GM19438 (cell line): ENCODE measurements around the gene ZNF446.
"Not testable (repeated sequence)": the region's sequence is repeated elsewhere in the genome, so short reads cannot be mapped to it uniquely, and the experiment has no call there.

Source experiments
- ATAC-seq: cut with Tn5 transposase; IDR thresholded peaks from one replicate; pipeline ENCODE4 v1.9.1; 2021; ENCODE audit warnings: low read depth; ENCODE audit not compliant: unreplicated experiment

Gene ZNF446

DNA sequence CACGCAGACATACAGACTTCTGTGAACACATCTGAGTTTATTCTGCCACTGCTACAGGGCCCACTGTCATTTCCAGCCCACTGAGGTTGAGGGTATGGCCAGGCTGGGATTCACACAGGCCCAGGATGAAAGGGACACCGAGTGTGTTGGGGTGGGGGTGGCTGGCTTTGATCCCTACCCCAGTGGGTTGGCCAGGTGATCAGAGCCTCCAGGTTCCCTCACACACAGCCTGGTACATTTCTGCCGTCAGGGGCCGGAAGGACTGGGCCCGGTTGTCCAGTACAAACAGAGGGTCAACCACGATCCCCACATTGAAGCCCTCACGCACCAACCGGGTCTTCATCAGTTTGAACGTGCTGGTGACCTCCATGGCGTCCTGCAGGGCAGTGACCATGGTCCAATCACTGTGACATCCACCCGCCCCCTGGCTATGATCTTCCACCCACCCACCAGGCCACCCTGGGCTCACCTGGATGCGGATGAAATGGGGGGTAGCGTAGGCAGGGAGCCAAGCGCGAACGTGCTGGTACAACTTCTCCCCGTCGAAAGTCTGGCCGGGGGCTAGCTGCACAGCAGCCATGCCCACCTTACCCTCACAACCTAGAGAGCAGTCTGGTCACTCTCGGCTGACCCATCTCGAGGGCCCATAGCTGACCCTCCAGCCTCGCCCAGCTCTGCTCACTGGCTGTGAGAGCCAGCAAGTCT is 22.3 kb downstream of the ZNF446 start:
- no peak for ATAC-seq

DNA sequence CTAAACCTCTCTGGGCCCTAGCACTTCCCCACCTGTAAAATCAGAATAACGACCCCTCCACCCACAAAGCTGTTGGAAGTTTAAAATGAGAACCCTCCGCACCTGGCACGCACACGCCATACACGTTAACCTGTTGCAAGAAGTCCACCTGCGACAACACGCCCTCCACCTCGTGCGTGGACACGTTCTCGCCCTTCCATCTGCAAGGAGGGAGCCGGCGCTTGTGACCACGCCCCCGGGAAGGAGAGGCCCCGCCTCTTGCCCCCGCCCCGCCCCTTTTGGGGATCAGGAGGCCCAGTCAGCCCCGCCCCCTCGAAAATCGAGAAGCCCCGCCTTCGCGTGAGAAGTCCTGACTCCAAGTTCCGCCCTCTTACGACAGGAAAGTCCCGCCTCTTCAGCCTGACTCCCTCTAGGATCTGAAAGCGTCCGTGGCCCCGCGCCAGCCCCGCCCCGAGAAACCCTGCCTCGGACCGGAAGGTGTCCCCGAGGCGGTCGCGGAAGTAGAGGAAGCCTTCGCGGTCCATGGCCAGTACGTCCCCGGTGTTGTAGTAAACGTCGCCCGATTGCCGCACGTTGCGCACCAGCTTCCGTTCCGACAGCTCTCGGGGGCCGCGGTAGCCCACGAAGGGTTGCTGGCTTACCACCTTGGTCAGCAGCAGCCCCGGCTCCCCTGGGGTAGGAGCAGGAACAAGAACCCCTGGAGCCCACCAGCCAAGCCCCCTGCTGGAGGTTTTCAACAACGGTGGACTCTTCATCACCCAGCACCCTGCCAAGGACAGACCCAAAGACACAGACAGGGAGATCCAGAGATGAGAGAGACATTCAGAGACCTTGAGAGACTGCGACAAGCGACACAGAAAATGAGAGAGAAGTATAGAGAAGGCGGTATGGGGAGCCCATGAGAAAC is 23.1 kb downstream of the ZNF446 start:
- ATAC-seq, result peak; percentile 92

DNA sequence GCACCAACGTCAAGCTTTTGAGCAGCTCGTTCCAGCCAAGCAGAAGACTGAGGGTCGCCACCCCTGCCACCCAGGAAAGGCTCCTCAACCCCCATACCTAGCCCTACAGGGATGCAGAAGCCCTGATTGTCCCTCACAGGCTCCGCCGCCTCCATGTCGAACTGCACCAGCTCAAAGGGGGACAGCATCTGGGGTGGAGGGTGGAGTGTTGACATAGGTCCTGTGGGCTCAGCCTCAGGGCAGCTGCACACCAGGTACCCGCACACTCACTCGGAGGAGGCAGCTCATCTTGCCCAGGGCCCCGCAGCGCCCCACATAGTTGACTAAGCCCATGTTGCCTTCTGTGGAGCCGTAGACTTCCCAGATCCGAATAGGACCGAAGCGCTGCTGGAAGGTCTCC is 24.1 kb downstream of the ZNF446 start:
- no peak for ATAC-seq

- not testable (repeated sequence) for ATAC-seq
Measured at GRCh38 chr19:58507602-58508223, 31.6 kb downstream of the ZNF446 start.

DNA sequence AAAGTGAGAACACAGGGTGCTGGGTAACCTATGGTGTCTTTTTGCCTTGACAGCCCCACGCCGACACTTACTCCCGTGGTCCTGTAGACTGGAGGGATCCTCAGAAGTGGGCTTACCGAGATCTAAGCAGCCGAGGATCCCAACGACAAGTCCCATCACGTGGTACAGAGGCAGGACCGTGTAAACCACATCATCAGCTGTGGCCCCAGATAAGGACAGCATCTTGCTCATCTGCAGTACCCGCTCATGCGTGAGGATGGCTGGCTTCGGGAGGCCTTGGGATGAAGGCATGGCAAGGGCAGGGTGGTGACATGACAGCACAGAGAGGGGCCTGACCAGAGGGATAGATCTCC is 33.6 kb downstream of the ZNF446 start:
- ATAC-seq, result no peak

DNA sequence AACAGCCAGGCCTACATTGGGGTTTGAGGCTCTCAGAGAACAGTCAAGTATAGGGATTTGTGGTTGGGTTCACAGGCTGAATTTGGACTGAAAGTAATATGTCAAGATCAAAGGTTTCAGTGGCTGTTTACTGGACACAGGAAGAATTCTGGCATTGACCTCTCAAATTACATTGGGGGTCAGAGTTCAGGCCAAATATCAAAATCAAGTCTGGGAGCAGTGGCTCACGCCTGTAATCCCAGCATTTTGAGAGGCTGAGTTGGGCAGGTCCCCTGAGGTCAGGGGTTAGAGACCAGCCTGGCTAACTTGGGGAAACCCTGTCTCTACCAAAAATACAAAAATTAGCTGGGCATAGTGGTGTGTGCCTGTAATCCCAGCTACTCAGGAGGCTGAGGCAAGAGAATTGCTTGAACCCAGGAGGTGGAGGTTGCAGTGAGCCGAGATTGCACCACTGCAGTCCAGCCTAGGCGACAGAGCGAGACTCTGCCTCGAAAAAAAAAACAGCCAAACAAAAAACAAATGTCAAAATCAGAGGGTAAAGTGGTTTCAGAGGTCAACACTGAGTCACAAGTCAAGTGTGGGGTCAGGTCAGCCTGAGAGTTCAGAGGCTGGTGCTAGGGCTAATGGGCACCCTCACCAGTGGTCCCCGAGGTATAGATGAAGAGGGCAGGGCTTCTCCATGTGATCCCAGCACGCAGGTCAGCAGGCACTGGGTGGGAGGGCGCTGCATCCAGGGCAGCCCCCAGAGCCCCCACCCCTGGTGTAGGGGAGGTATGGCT is 34.1 kb downstream of the ZNF446 start:
- ATAC-seq, result no peak

- ATAC-seq, result no peak
Measured at GRCh38 chr19:58511353-58512208, 35.4 kb downstream of the ZNF446 start, which contains the start of gene SLC27A5. SLC27A5 (minus strand) TSS chr19:58511992; CDS start chr19:58511955, 37 bp downstream.

GRCh38 chr19:58513213-58513693 is 37.1 kb downstream of the ZNF446 start:
- no peak for ATAC-seq

GRCh38 chr19:58513694-58514563 is 37.8 kb downstream of the ZNF446 start:
- no peak for ATAC-seq

DNA sequence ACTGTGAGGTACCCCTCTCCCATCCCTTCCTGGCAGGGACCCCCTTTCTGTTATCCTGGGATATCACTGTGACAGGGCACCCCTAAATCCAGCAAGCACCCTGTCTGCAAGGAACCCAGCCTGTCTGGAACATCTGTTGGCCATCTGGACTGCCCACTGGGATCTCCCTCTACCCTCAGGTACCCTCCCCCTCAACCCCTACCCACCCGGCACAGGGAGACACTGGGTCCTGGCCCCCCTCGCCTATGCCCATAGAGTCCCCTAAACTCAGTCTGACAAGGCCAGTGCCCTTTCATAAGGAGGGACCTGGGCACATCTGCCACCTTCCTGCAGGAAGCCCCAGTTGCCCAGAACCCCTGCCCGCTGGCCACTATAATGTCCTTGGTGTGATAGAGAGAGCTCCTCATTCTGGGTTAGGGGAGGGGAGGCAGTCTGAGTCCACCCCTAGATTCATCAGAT is 38.4 kb downstream of the ZNF446 start:
- no peak for ATAC-seq

DNA sequence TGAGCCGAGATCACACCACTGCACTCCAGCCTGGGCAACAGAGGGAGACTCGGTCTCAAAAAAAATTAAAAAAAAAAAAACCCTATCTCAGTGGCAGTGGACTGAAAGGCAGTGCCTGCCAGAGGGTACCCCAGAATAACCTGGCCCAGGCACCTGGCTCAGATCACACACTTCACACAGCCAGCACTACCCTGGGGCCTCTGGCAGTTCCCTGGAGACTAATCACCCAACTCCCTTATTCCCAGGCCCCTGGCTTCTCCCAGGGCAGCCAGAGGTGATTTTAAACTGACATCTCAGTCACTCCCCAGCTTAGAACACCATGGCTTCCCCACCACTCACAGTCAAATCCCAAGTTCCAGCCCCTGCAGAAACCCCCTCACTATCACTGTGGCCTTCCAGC is 39.1 kb downstream of the ZNF446 start:
- ATAC-seq, result no peak

- ATAC-seq, result no peak
Measured at GRCh38 chr19:58516246-58516836, 40.2 kb downstream of the ZNF446 start.

GRCh38 chr19:58516964-58517833 is 41.0 kb downstream of the ZNF446 start:
- ATAC-seq, result no peak

DNA sequence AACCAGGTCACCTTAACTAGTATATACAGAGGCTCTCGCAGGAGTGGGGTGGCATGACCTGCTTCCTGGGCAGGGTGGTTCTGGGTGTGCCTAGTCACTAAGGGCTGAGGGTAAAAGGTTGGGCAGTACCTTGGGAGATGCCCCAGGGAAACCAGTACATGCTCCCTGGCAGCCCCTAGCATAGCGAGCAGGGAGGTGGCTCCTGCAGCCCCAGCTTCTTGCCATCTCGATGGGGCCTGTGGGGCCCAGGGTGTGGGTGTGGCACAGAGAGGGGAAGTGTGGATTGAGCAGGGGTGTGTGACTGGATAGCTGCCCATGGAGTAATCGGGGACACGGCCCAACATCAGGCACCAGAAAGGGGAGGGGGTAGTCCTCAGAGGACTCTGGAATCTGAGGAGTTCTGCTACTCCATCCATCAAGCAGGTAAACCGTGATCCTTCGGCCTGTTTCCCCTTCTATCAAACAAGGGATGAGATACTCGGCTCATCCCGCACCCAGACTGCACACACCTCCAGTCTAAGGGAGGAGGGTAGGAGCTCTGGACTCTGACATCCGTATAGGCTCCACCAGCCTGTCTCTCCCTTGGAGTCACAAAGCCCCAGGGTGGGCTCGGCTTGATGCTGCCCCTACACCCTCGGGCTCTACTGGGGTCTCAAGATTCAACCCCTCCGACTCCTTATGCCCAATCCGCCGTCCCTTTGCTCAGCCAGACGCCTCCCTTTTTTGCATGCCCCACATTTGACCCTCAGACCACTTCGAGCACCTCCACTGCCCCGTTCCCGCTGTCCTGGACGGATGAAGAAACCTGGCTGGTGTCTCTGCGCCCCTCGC is 42.3 kb downstream of the ZNF446 start:
- no peak for ATAC-seq

- no peak for ATAC-seq
Measured at GRCh38 chr19:58519087-58519354, 42.9 kb downstream of the ZNF446 start.
